WI38 (cell line): ENCODE results near the gene TEPSIN.

Experiments used
- H3K4me3 ChIP-seq: 2 replicates; pipeline ENCODE4 v1.5.1; 2011; ENCODE audit warnings: low read depth, mild to moderate bottlenecking, control low read depth, low read length
- CTCF ChIP-seq: IDR thresholded peaks from 2 replicates; pipeline ENCODE4 v1.5.1; 2012; ENCODE audit warnings: low read depth, mild to moderate bottlenecking, control low read depth, low read length

The TEPSIN gene

GRCh38 chr17:81282876-81283275, 44.0 kb upstream of the TEPSIN start:
- H3K4me3 ChIP-seq: no peak overlapping the region
- TF ChIP-seq CTCF: no peak

DNA sequence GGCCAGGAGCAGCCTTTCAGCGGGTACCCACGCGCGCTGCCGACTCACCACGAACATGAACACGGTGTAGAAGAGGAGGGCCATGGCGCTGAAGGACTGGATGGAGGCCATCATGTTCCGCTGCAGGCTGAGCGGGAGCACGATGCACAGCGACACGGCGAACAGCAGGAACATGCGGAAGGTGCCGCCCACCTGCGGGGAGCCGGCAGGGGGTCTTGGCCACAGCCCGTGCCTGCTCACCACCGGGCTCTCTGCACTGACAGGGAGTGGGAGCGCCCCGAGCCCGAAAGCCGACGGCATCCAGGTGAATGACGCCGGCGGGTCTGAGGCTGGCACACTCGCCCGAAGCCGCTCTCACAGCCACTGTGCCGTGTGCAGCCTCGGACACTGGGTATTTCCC, 43.3 kb upstream of the TEPSIN start:
- TF ChIP-seq CTCF: no peak
- no peak overlapping the region for H3K4me3 ChIP-seq

DNA sequence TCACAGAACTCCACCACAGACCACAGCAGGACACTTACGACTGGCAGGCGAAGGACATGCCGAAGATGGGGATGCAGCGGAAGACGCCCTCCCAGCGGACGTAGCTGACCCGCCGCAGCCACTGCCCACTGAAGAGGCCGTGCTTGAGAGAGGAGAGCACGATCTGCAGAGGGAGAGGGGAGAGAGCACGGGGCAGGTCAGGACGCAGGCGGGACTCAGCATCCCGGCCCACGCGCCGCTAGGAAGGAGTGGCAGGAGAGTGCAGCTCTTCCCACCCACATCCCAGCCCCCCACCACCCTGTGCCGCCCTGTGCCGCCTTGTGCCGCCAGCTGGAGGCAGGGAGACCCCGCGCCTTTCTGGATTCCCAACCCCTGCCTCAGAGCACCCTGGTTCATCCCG, 41.7 kb upstream of the TEPSIN start:
- no peak for TF ChIP-seq CTCF
- no peak overlapping the region for H3K4me3 ChIP-seq

- TF ChIP-seq CTCF: no peak
- H3K4me3 ChIP-seq: no peak overlapping the region
Observed at GRCh38 chr17:81279278-81280275, 40.7 kb upstream of the TEPSIN start.

GRCh38 chr17:81278831-81279230, 40.0 kb upstream of the TEPSIN start:
- TF ChIP-seq CTCF: no peak

GRCh38 chr17:81277946-81278693, 39.3 kb upstream of the TEPSIN start:
- H3K4me3 ChIP-seq: no peak overlapping the region
- no peak for TF ChIP-seq CTCF

More at GRCh38 chr17:81278831-81279230, 40.0 kb upstream of the TEPSIN start:
- no peak overlapping the region for H3K4me3 ChIP-seq

DNA sequence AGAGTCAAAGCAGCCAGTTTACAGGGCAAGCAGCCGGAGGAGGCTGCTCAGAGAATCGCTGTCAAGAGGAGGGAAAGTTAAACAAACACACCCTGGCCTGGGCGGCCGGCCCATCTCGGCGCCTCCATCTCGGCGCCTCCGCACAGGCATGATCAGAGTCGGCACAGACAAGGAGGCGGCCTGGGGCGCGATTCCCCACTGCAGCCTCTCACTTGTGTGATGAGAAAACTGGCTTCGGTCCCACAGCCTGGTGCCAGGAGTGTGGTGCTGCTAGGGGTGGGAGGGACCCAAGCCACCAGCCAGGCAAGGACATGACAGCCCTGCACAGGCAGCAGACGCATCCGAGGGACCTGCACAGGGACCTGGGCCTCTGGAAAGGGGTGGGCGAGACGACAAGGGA, 38.6 kb upstream of the TEPSIN start:
- H3K4me3 ChIP-seq: no peak overlapping the region

More for the DNA sequence above, 38.6 kb upstream of the TEPSIN start:
- TF ChIP-seq CTCF: no peak
